A549 (cell line): ENCODE results near the gene DYSF. TPM values are rescaled to one million over a fixed set of nuclear protein-coding genes. Genes with fewer than 3 reads are reported as not detected.
A peak's percentile ranks its signal among the peaks of the same experiment; 100 is the strongest.

Experiments
- ATAC-seq, 2 experiments: fragments of 200-7000 bp in 1 of 2; fragments of >200 bp in 1 of 2; cut with Nextera tagmentation in 1 of 2; cut with Tn5 transposase in 1 of 2; 3 replicates each; pipeline versions ENCODE4 v1.8.0 to v1.9.1; 2018 to 2020; ENCODE audit warnings: mild to moderate bottlenecking in 1 of 2, moderate library complexity in 1 of 2
- CTCF ChIA-PET: fragments of 300-600 bp; sonication (Branson Sonifier 250); formaldehyde crosslinking; extraction: SDS; loops from one replicate; lab custom pipeline; 2021; ENCODE audit warnings: antibody characterized with exemption, inconsistent platforms; lab: Yijun Ruan, JAX
- POLR2A ChIA-PET: fragments of 350-600 bp; formaldehyde crosslinking; extraction: SDS; loops from one replicate; lab custom pipeline; 2021; ENCODE audit warnings: antibody characterized with exemption, inconsistent platforms; lab: Yijun Ruan, JAX
- DNase-seq, 2 experiments: peaks; one replicate each; pipeline versions ENCODE4 v3.0.0 to v3.0.0-alpha.2; 2011 to 2016; ENCODE audit warnings: low read depth in 1 of 2, low spot score in 1 of 2
- FAIRE-seq: peaks from 2 replicates; lab custom pipeline; 2011; peaks lifted over from hg19 to GRCh38; lab: Jason Lieb, UNC
- H3K27ac ChIP-seq, 2 experiments: fragments of >200 bp; sonication (Bioruptor Twin); formaldehyde crosslinking; 3 replicates each; pipeline ENCODE4 v1.5.1; 2016 to 2017
- H3K4me1 ChIP-seq: fragments of >200 bp; sonication (Bioruptor Twin); formaldehyde crosslinking; 3 replicates; pipeline ENCODE4 v1.6.1; 2016
- H3K4me2 ChIP-seq: fragments of >200 bp; sonication (Bioruptor Twin); formaldehyde crosslinking; 3 replicates; pipeline ENCODE4 v1.6.1; 2016
- H3K4me3 ChIP-seq: fragments of >200 bp; sonication (Bioruptor Twin); formaldehyde crosslinking; 3 replicates; pipeline ENCODE4 v1.5.1; 2016
- H3K9me3 ChIP-seq: fragments of >200 bp; sonication (Bioruptor Twin); formaldehyde crosslinking; 3 replicates; pipeline ENCODE4 v1.6.1; 2016
- BHLHE40 ChIP-seq: IDR thresholded peaks from 2 replicates; pipeline ENCODE4 v1.6.1; 2012; ENCODE audit warnings: low read depth, low read length, inconsistent platforms
- CBX2 ChIP-seq: fragments of 200-600 bp; sonication (generic); IDR thresholded peaks from 2 replicates; pipeline ENCODE4 v1.6.1; 2016; ENCODE audit warnings: low read depth, mild to moderate bottlenecking, borderline replicate concordance
- CTCF ChIP-seq: fragments of >200 bp; sonication (Bioruptor Twin); formaldehyde crosslinking; IDR thresholded peaks from 3 replicates; pipeline ENCODE4 v1.5.1; 2016
- E2F6 ChIP-seq: IDR thresholded peaks from 2 replicates; pipeline ENCODE4 v1.6.1; 2012; ENCODE audit warnings: low read depth, borderline replicate concordance
- EP300 ChIP-seq, 2 experiments: fragments of >200 bp; sonication (Bioruptor Twin); formaldehyde crosslinking; IDR thresholded peaks; 2 replicates in 1 of 2; 3 replicates in 1 of 2; pipeline ENCODE4 v1.6.1; 2016 to 2017
- FOSL2 ChIP-seq, 2 experiments: fragments of 450-650 bp in 1 of 2; fragments of >200 bp in 1 of 2; sonication (Bioruptor Twin) in 1 of 2; formaldehyde crosslinking; IDR thresholded peaks; 2 replicates each; pipeline versions ENCODE4 v1.5.0 to v1.6.1; 2016 to 2020; ENCODE audit warnings: mild to moderate bottlenecking in 1 of 2, moderate library complexity in 1 of 2
- GATA3 ChIP-seq: IDR thresholded peaks from 2 replicates; pipeline ENCODE4 v1.6.1; 2012; ENCODE audit warnings: borderline replicate concordance
- HES2 ChIP-seq: fragments of >200 bp; sonication (Bioruptor Twin); formaldehyde crosslinking; IDR thresholded peaks from 2 replicates; pipeline ENCODE4 v1.6.1; 2016
- KDM5A ChIP-seq: fragments of 200-600 bp; sonication (generic); IDR thresholded peaks from 2 replicates; pipeline ENCODE4 v1.6.1; 2016; ENCODE audit warnings: antibody characterized with exemption, mild to moderate bottlenecking
- MAFK ChIP-seq: fragments of 450-650 bp; IDR thresholded peaks from 2 replicates; pipeline ENCODE4 v1.6.1; 2014; ENCODE audit not compliant: partially characterized antibody
- NFE2L2 ChIP-seq: fragments of 150-350 bp; conservative IDR thresholded peaks from 2 replicates; pipeline ENCODE4 v1.6.1; 2014; ENCODE audit warnings: low read length
- NR3C1 ChIP-seq: fragments of >200 bp; sonication (Bioruptor Twin); formaldehyde crosslinking; IDR thresholded peaks from 3 replicates; pipeline ENCODE4 v1.6.1; 2017
- RAD21 ChIP-seq, 2 experiments: fragments of >200 bp in 1 of 2; sonication (Bioruptor Twin) in 1 of 2; formaldehyde crosslinking in 1 of 2; IDR thresholded peaks in 1 of 2; conservative IDR thresholded peaks in 1 of 2; 2 replicates in 1 of 2; 3 replicates in 1 of 2; pipeline ENCODE4 v1.6.1; 2012 to 2018; ENCODE audit warnings: inconsistent platforms in 1 of 2
- RCOR1 ChIP-seq: fragments of 150-350 bp; IDR thresholded peaks from 2 replicates; pipeline ENCODE4 v1.6.1; 2014; ENCODE audit warnings: antibody characterized with exemption, low read length, low read depth
- REST ChIP-seq: fragments of 200-600 bp; sonication (generic); IDR thresholded peaks from 2 replicates; pipeline ENCODE4 v1.6.1; 2016; ENCODE audit warnings: antibody characterized with exemption, mild to moderate bottlenecking, moderate library complexity
- RFX5 ChIP-seq: fragments of 450-650 bp; IDR thresholded peaks from 2 replicates; pipeline ENCODE4 v1.7.1; 2014; ENCODE audit warnings: antibody characterized with exemption, mild to moderate bottlenecking, moderate library complexity
- SMC3 ChIP-seq: fragments of >200 bp; sonication (Bioruptor Twin); formaldehyde crosslinking; IDR thresholded peaks from 3 replicates; pipeline ENCODE4 v1.6.1; 2018; ENCODE audit warnings: inconsistent platforms
- ZFP36 ChIP-seq: fragments of 450-650 bp; IDR thresholded peaks from 2 replicates; pipeline ENCODE4 v1.6.1; 2014; ENCODE audit warnings: borderline replicate concordance; ENCODE audit not compliant: partially characterized antibody
- WGBS: methylation state at CpG from one replicate; pipeline ENCODE4 v1.1.6; 2017; ENCODE audit errors: missing lambda C conversion rate; 5-methylcytosine and 5-hydroxymethylcytosine counted together
- polyA plus RNA-seq, 4 experiments: library from polyadenylated mRNA; depleted of rRNA in 3 of 4; stranded (reverse); fragments of >200 nt; fragmentation: RNase III in 1 of 4; extraction: RNeasy Plus Mini Kit Qiagen cat#74134 plus additional on column Dnase treatment in 1 of 4; gene quantifications; 2 replicates in 3 of 4; 3 replicates in 1 of 4; pipeline ENCODE4 v1.2.3, GENCODE V29; 2011 to 2017

The DYSF gene
- polyA plus RNA-seq, 2 of the 4 experiments (the other 2 are of a cell fraction): 0.36 to 0.98 TPM

GRCh38 chr2:71540818-71541217 lies 87.5 kb downstream of the DYSF start (continued):
- TF ChIP-seq MAFK (no peak), RAD21 (conservative IDR thresholded peaks at IDR 0.05 in 1 of 2, IDR thresholded peaks at IDR 0.05 in 1 of 2) (no peak), REST (no peak), RFX5 (no peak), NFE2L2 (no peak)
- TF ChIP-seq, all 56 proteins: peak for 0

- ChIA-PET POLR2A (no interaction called here), CTCF (interaction anchor here (0.6 to 14.0 kb wide), 38 partner anchors 7 to 1499 kb away, joined by 3 to 185 read pairs (median 5); partner anchors contain the start of genes CYP26B1 and SPR)
- Histone ChIP-seq H3K9me3 (no peaks in the 10 kb centered on the region), H3K4me3 (peak overlapping the region; percentile 16; the same call in 1 of the 3 replicates), H3K4me2 (peak overlapping the region; percentile 60), H3K4me1 (peaks cover 8% of the 10 kb centered on the region), H3K27ac (no peak overlapping the region)
- WGBS: 52% methylated on average over 9 of the region's 9 CpGs
- no peak for DNase-seq
- TF ChIP-seq ZFP36: peak; percentile 81
- TF ChIP-seq E2F6: no peak
- TF ChIP-seq EP300 (IDR thresholded peaks at IDR 0.05): no peak
- no peak for TF ChIP-seq FOSL2 (IDR thresholded peaks at IDR 0.05)
- no peak for TF ChIP-seq FOSL2 (CRISPR knock-in tag; IDR thresholded peaks at IDR 0.05)
- peak in 1 of 2 experiments; percentile 24; a peak in 3 of 6 replicates for ATAC-seq
- no peak for FAIRE-seq
These were observed 91.7 kb downstream of the DYSF start for GRCh38 chr2:71544919-71545571.

- Histone ChIP-seq H3K4me1 (peaks cover 8% of the 10 kb centered on the region), H3K9me3 (no peaks in the 10 kb centered on the region), H3K4me3 (peak overlapping the region; percentile 16; the same call in 1 of the 3 replicates), H3K4me2 (peak overlapping the region; percentile 60), H3K27ac (no peak overlapping the region)
- peak; percentile 78 to 80 for DNase-seq
- TF ChIP-seq E2F6 (peak; percentile 36; the same call in 1 of the 2 replicates), RCOR1 (no peak), GATA3 (no peak), HES2 (no peak), CBX2 (no peak), CTCF (peak; percentile 97), KDM5A (no peak), NR3C1 (no peak), BHLHE40 (no peak), ZFP36 (peak; percentile 6), SMC3 (peak; percentile 82), RAD21 (conservative IDR thresholded peaks at IDR 0.05 in 1 of 2, IDR thresholded peaks at IDR 0.05 in 1 of 2) (peak; percentile 97 to 99)
- CTCF ChIA-PET: interaction anchor here (0.5 to 14.0 kb wide), 65 partner anchors 8 to 1498 kb away, joined by 3 to 185 read pairs (median 4); partner anchors contain the start of genes CYP26B1 and SPR
- POLR2A ChIA-PET: no interaction called here
- 31% methylated on average over 22 of the region's 22 CpGs for WGBS
- peak; percentile 67 for FAIRE-seq
- peak; percentile 88 to 92 for ATAC-seq
These were observed 92.4 kb downstream of the DYSF start for GRCh38 chr2:71545572-71546274.
